ENCODE results near the gene ZSWIM4. TPM values are rescaled to one million over a fixed set of nuclear protein-coding genes. Genes with fewer than 3 reads are reported as not detected.

Gene ZSWIM4
- total and polyA plus RNA-seq, 10 of the 15 experiments (the other 5 are each of a cell fraction or from before 2014, with no cell fraction given) = 0.73 to 11.1 (median 1.8) TPM; not detected in 2

DNA sequence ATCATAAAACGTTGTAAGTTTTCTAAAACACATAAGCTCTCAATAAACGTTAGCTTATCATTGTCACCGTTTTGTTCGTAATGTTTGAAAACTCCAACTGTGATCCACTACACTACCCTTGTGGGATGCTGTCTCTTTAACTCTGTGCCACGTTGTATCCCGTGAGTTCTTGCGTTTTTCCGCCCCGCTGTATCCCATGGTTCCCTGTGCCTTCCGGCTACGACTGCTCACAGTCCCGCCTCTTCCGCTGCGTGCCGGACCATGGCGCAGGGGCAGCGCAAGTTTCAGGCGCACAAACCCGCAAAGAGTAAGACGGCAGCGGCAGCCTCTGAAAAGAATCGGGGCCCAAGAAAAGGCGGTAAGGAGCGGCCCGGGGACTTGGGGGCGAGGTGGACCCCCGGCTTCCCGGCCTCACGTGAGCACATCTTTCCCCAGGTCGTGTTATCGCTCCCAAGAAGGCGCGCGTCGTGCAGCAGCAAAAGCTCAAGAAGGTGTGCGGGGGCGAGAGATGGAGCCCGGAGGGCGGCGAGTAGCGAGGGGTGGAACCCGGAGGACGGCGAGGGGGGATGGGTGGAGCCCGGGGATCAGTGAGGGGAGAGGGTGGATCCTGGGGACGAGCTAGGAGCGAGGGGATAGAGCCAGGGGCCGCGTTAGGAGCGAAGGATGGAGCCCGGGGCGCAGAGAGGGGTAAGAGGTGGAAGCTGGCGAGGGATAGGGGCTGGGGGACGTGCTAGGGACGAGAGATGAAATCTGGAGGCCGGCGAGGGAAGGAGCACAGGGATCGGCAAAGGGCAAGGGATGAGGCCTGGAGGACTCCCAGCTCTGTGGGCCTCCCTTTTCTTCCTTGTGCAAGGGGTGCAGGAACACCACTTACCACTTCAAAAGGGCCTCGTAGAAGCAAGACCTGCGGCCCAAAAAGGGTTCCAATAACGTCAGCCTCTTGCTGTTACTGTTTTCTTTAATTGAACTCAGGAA lies 20.7 kb upstream of the ZSWIM4 start, which contains the start of gene C19orf53 (continued):
- TF ChIP-seq, protein P1, sequence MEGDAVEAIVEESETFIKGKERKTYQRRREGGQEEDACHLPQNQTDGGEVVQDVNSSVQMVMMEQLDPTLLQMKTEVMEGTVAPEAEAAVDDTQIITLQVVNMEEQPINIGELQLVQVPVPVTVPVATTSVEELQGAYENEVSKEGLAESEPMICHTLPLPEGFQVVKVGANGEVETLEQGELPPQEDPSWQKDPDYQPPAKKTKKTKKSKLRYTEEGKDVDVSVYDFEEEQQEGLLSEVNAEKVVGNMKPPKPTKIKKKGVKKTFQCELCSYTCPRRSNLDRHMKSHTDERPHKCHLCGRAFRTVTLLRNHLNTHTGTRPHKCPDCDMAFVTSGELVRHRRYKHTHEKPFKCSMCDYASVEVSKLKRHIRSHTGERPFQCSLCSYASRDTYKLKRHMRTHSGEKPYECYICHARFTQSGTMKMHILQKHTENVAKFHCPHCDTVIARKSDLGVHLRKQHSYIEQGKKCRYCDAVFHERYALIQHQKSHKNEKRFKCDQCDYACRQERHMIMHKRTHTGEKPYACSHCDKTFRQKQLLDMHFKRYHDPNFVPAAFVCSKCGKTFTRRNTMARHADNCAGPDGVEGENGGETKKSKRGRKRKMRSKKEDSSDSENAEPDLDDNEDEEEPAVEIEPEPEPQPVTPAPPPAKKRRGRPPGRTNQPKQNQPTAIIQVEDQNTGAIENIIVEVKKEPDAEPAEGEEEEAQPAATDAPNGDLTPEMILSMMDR (IDR thresholded peaks at IDR 0.05 in 2 of 3, conservative IDR thresholded peaks at IDR 0.05 in 1 of 3; ENCODE audit: control insufficient read depth in 2 of 3, extremely low read depth in 1 of 3, insufficient read depth in 1 of 3, low read depth in 3 of 3, low read length in 3 of 3) = no peak
- TF ChIP-seq ZNF24 (IDR thresholded peaks at IDR 0.05) (no peak), EED (IDR thresholded peaks at IDR 0.05; ENCODE audit: low read depth) (no peak), JUNB (IDR thresholded peaks at IDR 0.05) (no peak), POU2F2 (IDR thresholded peaks at IDR 0.05; ENCODE audit: borderline replicate concordance, low read depth, low read length) (peak; percentile 73; the same call in 2 of the 3 replicates), RAD21 (IDR thresholded peaks at IDR 0.05; ENCODE audit: insufficient read depth, low read depth, low read length) (no peak), POLR2AphosphoS5 (IDR thresholded peaks at IDR 0.05; ENCODE audit: low read length) (peak; percentile 90), CBX5 (IDR thresholded peaks at IDR 0.05; ENCODE audit: low read depth) (no peak), TCF12 (IDR thresholded peaks at IDR 0.05; ENCODE audit: low read depth, low read length) (peak; percentile 35; the same call in 1 of the 2 replicates), CHD1 (IDR thresholded peaks at IDR 0.05; ENCODE audit: low read depth, low read length) (no peak), PML (IDR thresholded peaks at IDR 0.05; ENCODE audit: low read length) (peak; percentile 96), PAX5 (IDR thresholded peaks at IDR 0.05; ENCODE audit: borderline replicate concordance, low read depth, low read length) (no peak), ZNF217 (IDR thresholded peaks at IDR 0.05) (no peak)
- TF ChIP-seq, protein P2, sequence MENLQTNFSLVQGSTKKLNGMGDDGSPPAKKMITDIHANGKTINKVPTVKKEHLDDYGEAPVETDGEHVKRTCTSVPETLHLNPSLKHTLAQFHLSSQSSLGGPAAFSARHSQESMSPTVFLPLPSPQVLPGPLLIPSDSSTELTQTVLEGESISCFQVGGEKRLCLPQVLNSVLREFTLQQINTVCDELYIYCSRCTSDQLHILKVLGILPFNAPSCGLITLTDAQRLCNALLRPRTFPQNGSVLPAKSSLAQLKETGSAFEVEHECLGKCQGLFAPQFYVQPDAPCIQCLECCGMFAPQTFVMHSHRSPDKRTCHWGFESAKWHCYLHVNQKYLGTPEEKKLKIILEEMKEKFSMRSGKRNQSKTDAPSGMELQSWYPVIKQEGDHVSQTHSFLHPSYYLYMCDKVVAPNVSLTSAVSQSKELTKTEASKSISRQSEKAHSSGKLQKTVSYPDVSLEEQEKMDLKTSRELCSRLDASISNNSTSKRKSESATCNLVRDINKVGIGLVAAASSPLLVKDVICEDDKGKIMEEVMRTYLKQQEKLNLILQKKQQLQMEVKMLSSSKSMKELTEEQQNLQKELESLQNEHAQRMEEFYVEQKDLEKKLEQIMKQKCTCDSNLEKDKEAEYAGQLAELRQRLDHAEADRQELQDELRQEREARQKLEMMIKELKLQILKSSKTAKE (IDR thresholded peaks at IDR 0.05; ENCODE audit: low read depth, poor library complexity, severe bottlenecking) = no peak
- TF ChIP-seq, protein P3, sequence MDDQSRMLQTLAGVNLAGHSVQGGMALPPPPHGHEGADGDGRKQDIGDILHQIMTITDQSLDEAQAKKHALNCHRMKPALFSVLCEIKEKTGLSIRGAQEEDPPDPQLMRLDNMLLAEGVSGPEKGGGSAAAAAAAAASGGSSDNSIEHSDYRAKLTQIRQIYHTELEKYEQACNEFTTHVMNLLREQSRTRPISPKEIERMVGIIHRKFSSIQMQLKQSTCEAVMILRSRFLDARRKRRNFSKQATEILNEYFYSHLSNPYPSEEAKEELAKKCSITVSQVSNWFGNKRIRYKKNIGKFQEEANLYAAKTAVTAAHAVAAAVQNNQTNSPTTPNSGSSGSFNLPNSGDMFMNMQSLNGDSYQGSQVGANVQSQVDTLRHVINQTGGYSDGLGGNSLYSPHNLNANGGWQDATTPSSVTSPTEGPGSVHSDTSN (IDR thresholded peaks at IDR 0.05; ENCODE audit: insufficient replicate concordance, low read depth, low read length) = no peak
- TF ChIP-seq, protein P4, sequence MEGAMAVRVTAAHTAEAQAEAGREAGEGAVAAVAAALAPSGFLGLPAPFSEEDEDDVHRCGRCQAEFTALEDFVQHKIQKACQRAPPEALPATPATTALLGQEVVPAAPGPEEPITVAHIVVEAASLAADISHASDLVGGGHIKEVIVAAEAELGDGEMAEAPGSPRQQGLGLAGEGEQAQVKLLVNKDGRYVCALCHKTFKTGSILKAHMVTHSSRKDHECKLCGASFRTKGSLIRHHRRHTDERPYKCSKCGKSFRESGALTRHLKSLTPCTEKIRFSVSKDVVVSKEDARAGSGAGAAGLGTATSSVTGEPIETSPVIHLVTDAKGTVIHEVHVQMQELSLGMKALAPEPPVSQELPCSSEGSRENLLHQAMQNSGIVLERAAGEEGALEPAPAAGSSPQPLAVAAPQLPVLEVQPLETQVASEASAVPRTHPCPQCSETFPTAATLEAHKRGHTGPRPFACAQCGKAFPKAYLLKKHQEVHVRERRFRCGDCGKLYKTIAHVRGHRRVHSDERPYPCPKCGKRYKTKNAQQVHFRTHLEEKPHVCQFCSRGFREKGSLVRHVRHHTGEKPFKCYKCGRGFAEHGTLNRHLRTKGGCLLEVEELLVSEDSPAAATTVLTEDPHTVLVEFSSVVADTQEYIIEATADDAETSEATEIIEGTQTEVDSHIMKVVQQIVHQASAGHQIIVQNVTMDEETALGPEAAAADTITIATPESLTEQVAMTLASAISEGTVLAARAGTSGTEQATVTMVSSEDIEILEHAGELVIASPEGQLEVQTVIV (IDR thresholded peaks at IDR 0.05; ENCODE audit: borderline replicate concordance, partially characterized antibody) = peak; percentile 91
- TF ChIP-seq, protein P5, sequence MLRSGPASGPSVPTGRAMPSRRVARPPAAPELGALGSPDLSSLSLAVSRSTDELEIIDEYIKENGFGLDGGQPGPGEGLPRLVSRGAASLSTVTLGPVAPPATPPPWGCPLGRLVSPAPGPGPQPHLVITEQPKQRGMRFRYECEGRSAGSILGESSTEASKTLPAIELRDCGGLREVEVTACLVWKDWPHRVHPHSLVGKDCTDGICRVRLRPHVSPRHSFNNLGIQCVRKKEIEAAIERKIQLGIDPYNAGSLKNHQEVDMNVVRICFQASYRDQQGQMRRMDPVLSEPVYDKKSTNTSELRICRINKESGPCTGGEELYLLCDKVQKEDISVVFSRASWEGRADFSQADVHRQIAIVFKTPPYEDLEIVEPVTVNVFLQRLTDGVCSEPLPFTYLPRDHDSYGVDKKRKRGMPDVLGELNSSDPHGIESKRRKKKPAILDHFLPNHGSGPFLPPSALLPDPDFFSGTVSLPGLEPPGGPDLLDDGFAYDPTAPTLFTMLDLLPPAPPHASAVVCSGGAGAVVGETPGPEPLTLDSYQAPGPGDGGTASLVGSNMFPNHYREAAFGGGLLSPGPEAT (IDR thresholded peaks at IDR 0.05; ENCODE audit: low read depth) = peak; percentile 98
- TF ChIP-seq, protein P6, sequence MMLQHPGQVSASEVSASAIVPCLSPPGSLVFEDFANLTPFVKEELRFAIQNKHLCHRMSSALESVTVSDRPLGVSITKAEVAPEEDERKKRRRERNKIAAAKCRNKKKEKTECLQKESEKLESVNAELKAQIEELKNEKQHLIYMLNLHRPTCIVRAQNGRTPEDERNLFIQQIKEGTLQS (IDR thresholded peaks at IDR 0.05; ENCODE audit: borderline replicate concordance, extremely low read depth, low read depth, low read length) = 0 out of 2 replicates have a peak, but pooled peaks have one; percentile 27

Measured in GM12878 (cell line).